Brain microvascular endothelial cell (primary cell): ENCODE data around the gene CTAGE4.
"Not testable (repeated sequence)": the region's sequence is repeated elsewhere in the genome, so short reads cannot be mapped to it uniquely, and the experiment has no call there.

Experiments used
- DNase-seq: peaks from one replicate; pipeline ENCODE4 v3.0.0-alpha.2; 2020
- H3K27ac ChIP-seq: fragments of 250-450 bp; sonication (Bioruptor Pico); 2 replicates; pipeline ENCODE4 v1.5.1; 2020; ENCODE audit warnings: mild to moderate bottlenecking, moderate library complexity
- H3K27me3 ChIP-seq: fragments of 250-450 bp; sonication (Bioruptor Pico); replicated peaks from 2 replicates; pipeline ENCODE4 v1.5.1; 2020; ENCODE audit warnings: mild to moderate bottlenecking
- H3K36me3 ChIP-seq: fragments of 250-450 bp; sonication (Bioruptor Pico); replicated peaks from 2 replicates; pipeline ENCODE4 v1.5.1; 2020; ENCODE audit warnings: mild to moderate bottlenecking
- H3K4me3 ChIP-seq: 2 replicates; pipeline ENCODE4 v1.5.1; 2011; ENCODE audit warnings: low read depth, mild to moderate bottlenecking, control low read depth, low read length, moderate library complexity
- CTCF ChIP-seq: IDR thresholded peaks from 2 replicates; pipeline ENCODE4 v1.5.1; 2011; ENCODE audit warnings: low read depth, mild to moderate bottlenecking, moderate library complexity, low read length, control low read depth, inconsistent platforms; ENCODE audit errors: missing control alignments
- in situ Hi-C: cut with HindIII; loops from 2 replicates; pipeline ENCODE4 v1.10.0; 2017; ENCODE audit warnings: low sequenced_read_pairs, low pct_ligation_motif_present

CTAGE4 gene

GRCh38 chr7:144158861-144159260, 24.4 kb upstream of the CTAGE4 start:
- Histone ChIP-seq H3K36me3 (no peaks in the 10 kb centered on the region), H3K4me3 (no peak overlapping the region), H3K27me3 (no peaks in the 10 kb centered on the region), H3K27ac (no peak overlapping the region)
- in situ Hi-C loops: no loop called here
- no peak for DNase-seq
- no peak for TF ChIP-seq CTCF

DNA sequence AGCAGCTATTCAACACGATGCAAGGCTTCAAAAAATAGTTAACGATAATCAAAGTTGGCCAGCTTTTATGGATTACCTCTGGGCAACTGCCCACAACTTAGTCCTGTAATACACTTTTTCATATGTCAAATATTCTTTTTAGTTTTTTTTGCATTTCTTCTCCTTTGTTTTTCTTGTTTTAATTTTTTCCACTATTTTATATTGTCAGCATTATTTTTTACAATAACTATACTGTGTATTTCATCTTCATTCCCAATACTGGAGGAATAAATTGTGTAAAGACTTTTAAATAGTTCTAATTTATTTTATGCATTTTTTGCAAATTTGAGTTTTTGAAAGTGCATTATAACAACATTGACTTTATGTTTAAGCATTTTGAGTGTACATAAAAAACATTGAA, 18.5 kb upstream of the CTAGE4 start:
- DNase-seq: no peak
- Histone ChIP-seq H3K27ac (no peak overlapping the region), H3K4me3 (no peak overlapping the region), H3K36me3 (no peaks in the 10 kb centered on the region), H3K27me3 (no peaks in the 10 kb centered on the region)
- in situ Hi-C loops: no loop called here
- no peak for TF ChIP-seq CTCF

- in situ Hi-C loops, H3K36me3 ChIP-seq, H3K27me3 ChIP-seq, H3K4me3 ChIP-seq: not testable (repeated sequence)
- H3K27ac ChIP-seq: peak overlapping the region; percentile 56
- peak; percentile 75 for DNase-seq
Measured at GRCh38 chr7:144171594-144172350, 11.5 kb upstream of the CTAGE4 start.

DNA sequence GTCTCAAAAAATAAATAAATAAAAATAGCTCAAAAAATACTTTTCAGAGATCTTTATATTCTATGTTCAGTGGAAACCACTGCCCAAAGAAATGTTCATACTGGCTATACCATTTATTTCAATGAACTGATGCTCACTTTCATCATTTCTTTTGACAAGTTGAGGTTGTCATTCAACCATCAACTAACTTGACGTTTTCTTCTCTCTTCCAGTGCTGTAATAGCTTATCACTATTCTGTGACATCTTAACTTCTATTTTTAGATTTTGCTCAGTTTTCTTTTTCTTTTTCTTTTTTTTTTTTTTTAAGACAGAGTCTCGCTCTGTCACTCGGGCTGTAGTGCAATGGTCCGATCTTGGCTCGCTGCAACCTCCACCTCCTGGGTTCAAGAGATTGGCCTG, 8.7 kb upstream of the CTAGE4 start:
- H3K27ac ChIP-seq: no peak overlapping the region
- no peak for TF ChIP-seq CTCF
- in situ Hi-C loops: no loop called here
- no peak for DNase-seq
- H3K4me3 ChIP-seq: no peak overlapping the region
- H3K36me3 ChIP-seq: no peaks in the 10 kb centered on the region
- no peaks in the 10 kb centered on the region for H3K27me3 ChIP-seq

DNA sequence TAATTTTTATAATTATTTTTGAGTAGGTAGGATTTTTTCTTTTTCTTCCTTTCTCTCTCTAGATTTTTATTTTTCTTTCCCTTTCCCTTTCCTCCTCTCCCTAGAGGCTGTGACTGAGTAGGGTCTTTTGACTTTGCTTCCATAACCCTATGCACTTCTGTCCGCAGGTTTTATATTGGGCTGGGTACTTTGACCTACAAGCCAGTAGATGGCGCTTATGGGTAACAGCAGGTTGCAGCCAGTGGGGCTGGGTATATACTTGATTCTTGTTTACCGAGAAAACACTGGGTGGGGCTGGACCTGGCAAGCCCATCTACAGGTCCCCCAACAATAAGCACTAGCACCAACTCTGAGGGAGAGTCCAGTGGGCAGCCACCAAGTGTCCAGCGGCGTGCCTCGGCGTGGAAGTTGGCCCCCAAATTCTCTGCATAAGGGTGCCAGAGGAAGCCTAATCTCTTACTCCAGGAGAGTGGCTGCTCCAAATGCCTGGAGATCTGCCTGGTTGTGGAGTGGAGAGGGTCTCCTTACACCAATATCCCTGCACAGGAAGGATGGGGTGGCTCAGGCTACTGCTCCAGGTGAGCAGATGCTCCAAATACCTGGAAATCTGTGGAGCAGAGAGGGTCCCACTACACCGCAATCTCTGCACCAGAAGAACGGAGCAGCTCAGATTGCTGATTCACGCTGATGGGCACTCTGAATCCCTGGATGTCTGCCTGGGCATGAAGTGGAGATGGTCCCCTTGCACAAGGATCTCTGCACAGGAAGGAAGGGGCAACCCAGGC, 4.7 kb upstream of the CTAGE4 start:
- H3K4me3 ChIP-seq, H3K27ac ChIP-seq, H3K27me3 ChIP-seq, in situ Hi-C loops, H3K36me3 ChIP-seq: not testable (repeated sequence)
- TF ChIP-seq CTCF: peak; percentile 53
- peak; percentile 4 for DNase-seq

GRCh38 chr7:144179165-144179479, 4.1 kb upstream of the CTAGE4 start:
- H3K4me3 ChIP-seq, DNase-seq, H3K27me3 ChIP-seq, H3K36me3 ChIP-seq, in situ Hi-C loops, H3K27ac ChIP-seq: not testable (repeated sequence)

DNA sequence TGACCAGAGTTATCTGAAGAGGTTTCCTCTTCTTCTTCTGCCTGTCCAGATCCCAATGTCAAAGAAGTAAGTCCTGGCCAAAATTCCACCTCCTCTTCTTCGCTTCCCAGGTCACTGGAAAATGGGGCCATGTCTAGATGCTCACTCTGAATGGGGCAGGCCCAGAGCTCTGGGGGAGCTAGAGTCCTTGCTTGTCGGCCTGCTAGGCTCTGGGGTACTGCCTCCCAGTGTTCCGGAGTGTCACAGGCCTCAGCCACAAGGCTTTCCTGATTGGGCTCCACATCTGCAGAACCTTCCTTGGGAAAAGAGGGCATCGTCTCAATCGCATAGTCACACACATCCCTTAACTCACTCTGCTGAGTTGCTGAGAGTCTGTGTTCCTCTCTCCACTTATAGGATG, 4.6 kb downstream of the CTAGE4 start:
- H3K36me3 ChIP-seq, DNase-seq, H3K27me3 ChIP-seq, H3K4me3 ChIP-seq, H3K27ac ChIP-seq, in situ Hi-C loops: not testable (repeated sequence)

GRCh38 chr7:144188578-144189171, 5.4 kb downstream of the CTAGE4 start:
- H3K27me3 ChIP-seq, H3K36me3 ChIP-seq, DNase-seq, H3K4me3 ChIP-seq, in situ Hi-C loops, H3K27ac ChIP-seq: not testable (repeated sequence)

DNA sequence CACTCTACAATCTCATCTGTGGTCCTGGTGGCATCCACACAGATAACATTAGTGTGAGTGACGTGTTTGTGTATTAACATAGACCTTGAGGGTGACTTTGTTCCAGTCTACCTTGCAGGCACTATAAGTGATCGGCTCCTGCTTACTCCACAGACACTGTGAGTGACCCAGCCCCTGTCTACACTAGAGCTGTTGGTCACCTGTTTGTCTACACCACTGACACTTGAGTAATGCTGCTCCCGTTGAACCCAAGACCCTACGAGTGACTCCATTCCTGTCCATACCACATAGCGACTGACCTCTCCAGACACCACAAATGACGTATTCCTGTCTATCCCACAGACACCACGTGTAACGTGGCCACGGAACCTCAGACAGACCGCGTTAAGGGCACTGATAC, 10.5 kb downstream of the CTAGE4 start:
- DNase-seq, in situ Hi-C loops, H3K27me3 ChIP-seq, H3K36me3 ChIP-seq, H3K4me3 ChIP-seq, H3K27ac ChIP-seq: not testable (repeated sequence)

GRCh38 chr7:144194453-144194852, 11.2 kb downstream of the CTAGE4 start:
- H3K27me3 ChIP-seq, DNase-seq, H3K36me3 ChIP-seq, in situ Hi-C loops, H3K4me3 ChIP-seq, H3K27ac ChIP-seq: not testable (repeated sequence)
